Bronchial epithelial cell (primary cell): Measurements from ENCODE around the gene SRP68. TPM values are rescaled to one million over a fixed set of nuclear protein-coding genes. Genes with fewer than 3 reads are reported as not detected.

ENCODE experiments used
- DNase-seq: peaks from one replicate; pipeline ENCODE4 v3.0.0-alpha.2; 2010; ENCODE audit warnings: low read depth
- FAIRE-seq: peaks from 2 replicates; lab custom pipeline; 2011; peaks lifted over from hg19 to GRCh38; lab: Jason Lieb, UNC
- H3K27me3 ChIP-seq: 2 replicates; pipeline ENCODE4 v1.5.1; 2011; ENCODE audit warnings: low read length; ENCODE audit not compliant: control insufficient read depth, insufficient read depth
- H3K36me3 ChIP-seq: 2 replicates; pipeline ENCODE4 v1.5.1; 2011; ENCODE audit warnings: low read length; ENCODE audit not compliant: control insufficient read depth, insufficient read depth
- H3K4me3 ChIP-seq: 2 replicates; pipeline ENCODE4 v1.5.1; 2011; ENCODE audit warnings: mild to moderate bottlenecking, low read depth, low read length, control low read depth
- total RNA-seq: library from RNA; depleted of rRNA; stranded (reverse); fragments of >200 nt; gene quantifications from 2 replicates; pipeline ENCODE4 v1.2.1, GENCODE V29; 2014
- TF ChIP-seq, protein P1 (sequence below): IDR thresholded peaks from 2 replicates; pipeline ENCODE4 v1.5.1; 2011; ENCODE audit warnings: mild to moderate bottlenecking, moderate library complexity, low read length, control low read depth, inconsistent platforms; ENCODE audit not compliant: insufficient read depth, severe bottlenecking

The SRP68 gene
- total RNA-seq, 1 donor from 2014 or later = 42.9 TPM

DNA sequence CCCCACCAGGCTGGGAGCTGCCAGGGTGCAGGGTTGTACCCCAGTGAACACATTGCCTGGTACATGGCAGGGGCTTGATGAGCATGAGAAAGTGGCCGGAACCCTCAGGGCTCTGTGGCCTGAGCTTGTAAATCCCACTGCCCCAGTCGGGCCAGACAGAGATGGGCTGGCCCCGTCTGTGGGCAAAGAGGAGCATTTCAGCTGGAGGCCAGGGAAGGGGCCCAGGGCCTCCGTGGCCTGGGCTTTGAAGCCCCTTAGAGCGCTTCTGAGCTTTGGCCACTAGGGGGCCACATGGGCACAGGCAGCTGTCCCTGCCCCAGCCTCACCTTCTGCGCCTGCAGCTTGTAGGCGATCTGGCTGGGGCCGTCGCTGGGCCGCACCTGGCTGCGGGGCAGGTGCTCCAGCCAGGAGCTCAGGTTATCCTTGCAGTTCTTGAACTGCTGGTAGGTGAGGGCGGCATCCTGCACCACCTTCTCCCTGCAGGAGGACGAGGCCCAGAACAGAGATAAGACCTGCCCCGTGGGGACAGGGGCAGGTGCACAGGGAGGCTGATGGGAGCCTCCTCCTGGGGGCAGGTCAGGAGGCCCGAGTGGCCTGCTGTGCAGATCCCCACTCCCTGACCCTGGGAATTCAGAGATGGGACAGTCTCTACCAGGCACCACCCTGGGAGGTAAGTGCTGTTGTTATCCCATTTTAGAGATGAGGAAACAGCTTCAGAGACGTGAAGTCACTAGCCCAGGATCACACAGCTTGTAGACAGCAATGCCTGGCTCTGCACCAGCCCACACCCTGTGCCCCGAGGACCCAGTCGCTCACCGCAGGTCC, 58.0 kb downstream of the SRP68 start:
- H3K4me3 ChIP-seq = no peak overlapping the region
- H3K27me3 ChIP-seq = no peaks in the 10 kb centered on the region
- FAIRE-seq = peak; percentile 52
- peaks cover 58% of the 10 kb centered on the region for H3K36me3 ChIP-seq
- DNase-seq = peak; percentile 46
- TF ChIP-seq, protein P1, sequence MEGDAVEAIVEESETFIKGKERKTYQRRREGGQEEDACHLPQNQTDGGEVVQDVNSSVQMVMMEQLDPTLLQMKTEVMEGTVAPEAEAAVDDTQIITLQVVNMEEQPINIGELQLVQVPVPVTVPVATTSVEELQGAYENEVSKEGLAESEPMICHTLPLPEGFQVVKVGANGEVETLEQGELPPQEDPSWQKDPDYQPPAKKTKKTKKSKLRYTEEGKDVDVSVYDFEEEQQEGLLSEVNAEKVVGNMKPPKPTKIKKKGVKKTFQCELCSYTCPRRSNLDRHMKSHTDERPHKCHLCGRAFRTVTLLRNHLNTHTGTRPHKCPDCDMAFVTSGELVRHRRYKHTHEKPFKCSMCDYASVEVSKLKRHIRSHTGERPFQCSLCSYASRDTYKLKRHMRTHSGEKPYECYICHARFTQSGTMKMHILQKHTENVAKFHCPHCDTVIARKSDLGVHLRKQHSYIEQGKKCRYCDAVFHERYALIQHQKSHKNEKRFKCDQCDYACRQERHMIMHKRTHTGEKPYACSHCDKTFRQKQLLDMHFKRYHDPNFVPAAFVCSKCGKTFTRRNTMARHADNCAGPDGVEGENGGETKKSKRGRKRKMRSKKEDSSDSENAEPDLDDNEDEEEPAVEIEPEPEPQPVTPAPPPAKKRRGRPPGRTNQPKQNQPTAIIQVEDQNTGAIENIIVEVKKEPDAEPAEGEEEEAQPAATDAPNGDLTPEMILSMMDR = peak; percentile 98

DNA sequence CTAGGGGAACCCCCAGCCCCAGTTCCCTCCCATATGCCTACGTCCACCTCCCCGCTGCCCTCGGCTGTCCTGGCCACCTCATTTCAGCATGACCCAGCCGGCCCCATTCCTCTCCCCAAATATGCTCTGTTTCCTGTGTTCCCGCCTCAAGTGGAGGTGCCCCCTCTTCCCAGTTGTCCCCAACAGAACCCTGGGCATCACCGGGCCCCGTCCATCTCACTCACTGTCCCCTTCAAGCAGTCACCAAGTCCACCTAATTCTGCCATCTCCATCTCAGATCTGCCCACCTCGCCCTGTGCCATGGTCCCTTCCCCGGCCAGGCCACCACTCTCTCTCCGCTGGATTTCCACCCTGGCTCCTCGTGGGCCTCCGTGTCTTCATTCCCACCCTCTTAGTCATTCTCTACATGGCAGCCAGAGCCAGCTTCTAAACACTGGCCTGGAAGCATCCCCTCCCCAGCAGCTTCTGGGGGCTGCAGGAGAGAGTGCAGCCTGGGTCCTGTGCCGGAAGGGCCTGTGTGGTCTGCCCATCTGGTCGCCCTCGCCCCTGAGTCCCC, 58.9 kb downstream of the SRP68 start:
- Histone ChIP-seq H3K27me3 (no peaks in the 10 kb centered on the region), H3K36me3 (peaks cover 52% of the 10 kb centered on the region), H3K4me3 (no peak overlapping the region)
- no peak for FAIRE-seq
- no peak for DNase-seq
- TF ChIP-seq, protein P1 = no peak

DNA sequence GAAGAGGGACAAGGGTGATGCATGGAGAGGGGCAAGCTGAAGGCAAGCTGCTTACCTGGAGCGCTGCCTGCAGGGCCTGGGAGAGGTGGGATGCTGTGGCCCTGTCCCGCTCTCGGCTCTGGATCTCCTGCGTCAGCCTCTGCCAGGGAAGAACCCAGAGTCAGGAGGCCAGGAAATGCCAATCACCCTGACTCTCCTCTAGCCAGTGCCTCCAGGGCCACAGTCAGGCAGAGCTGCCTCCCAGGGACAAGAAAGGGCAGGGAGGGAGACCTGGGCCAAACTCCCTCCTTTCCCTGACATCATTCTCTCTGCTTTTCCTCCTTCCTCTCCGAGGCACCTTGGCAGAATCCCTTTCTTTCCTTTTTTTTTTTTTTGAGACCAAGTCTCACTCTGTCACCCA, 60.4 kb downstream of the SRP68 start:
- no peak for FAIRE-seq
- TF ChIP-seq, protein P1 = no peak
- H3K27me3 ChIP-seq = no peaks in the 10 kb centered on the region
- no peak overlapping the region for H3K4me3 ChIP-seq
- DNase-seq = no peak
- H3K36me3 ChIP-seq = peaks cover 40% of the 10 kb centered on the region

DNA sequence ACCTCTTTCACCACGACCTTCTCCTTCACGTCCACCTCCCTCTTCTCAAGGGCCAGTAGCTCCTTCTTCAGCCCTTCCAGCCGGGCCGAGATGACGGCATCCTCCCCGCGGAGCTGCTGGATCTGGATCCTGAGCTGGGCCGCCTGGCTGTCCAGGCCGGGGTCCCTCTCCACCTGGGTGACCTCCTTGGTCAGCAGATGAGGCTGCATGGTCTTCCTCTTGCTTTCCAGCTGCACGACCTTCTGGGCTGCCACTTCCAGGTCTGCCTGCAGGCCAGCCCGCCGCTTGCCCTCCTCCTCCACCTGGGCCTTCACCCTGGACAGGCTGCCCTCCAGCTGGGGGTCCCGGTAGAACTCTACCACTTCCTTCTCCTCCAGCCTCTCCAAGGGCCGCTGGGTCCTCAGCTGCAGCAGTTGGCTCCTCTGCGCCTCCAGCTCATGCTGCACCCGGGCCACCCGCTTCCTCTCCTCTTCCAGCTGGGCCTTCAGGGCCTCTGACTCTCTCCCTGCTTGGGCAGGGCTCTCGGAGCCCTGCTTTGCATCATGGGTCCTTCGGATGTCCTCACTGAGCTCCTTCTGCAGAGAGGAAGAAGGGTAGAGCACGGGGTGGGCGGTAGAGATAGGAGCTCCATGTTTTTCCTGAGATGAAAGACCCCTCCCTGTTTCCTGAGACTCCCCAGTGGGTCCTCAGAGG, 62.2 kb downstream of the SRP68 start:
- Histone ChIP-seq H3K4me3 (no peak overlapping the region), H3K36me3 (peaks cover 35% of the 10 kb centered on the region), H3K27me3 (no peaks in the 10 kb centered on the region)
- DNase-seq (no peak), FAIRE-seq (no peak)
- TF ChIP-seq, protein P1 = no peak

DNA sequence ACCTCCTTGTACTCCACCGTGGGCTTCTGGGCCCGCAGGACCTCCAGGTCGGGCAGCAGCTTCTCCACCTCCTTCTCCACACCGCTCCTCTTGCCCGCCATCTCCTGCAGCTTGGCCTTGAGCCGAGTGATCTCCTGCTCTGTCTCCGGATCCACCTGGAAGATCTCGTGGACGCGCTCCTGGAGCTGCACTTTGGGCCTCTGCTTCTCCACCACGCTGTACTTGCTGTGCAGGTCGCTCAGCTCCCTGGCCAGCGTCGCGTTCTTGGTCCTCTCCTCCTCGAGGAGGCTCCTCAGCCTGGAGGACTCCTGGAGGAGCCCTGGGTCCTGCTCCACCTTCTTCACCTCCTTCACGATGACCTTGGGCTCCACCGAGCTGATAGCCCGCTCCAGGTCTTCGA, 62.9 kb downstream of the SRP68 start:
- Histone ChIP-seq H3K4me3 (no peak overlapping the region), H3K27me3 (no peaks in the 10 kb centered on the region), H3K36me3 (peaks cover 29% of the 10 kb centered on the region)
- FAIRE-seq (no peak), DNase-seq (no peak)
- TF ChIP-seq, protein P1 = no peak
